Rectal smooth muscle tissue (tissue), 1 donor: Measurements from ENCODE around the gene ADRA1B.

ENCODE experiments used
- H3K27ac ChIP-seq: one replicate; pipeline ENCODE4 v1.7.0; 2013; ENCODE audit warnings: low read depth, low read length, inconsistent platforms
- H3K27me3 ChIP-seq: one replicate; pipeline ENCODE4 v1.7.0; 2013; ENCODE audit warnings: low read length; ENCODE audit not compliant: control insufficient read depth, insufficient read depth
- H3K36me3 ChIP-seq: one replicate; pipeline ENCODE4 v1.7.0; 2013; ENCODE audit warnings: low read length; ENCODE audit not compliant: control insufficient read depth, insufficient read depth
- H3K4me1 ChIP-seq: one replicate; pipeline ENCODE4 v1.7.0; 2013; ENCODE audit warnings: low read length; ENCODE audit not compliant: control insufficient read depth, insufficient read depth
- H3K4me3 ChIP-seq: one replicate; pipeline ENCODE4 v1.7.0; 2013; ENCODE audit warnings: low read length
- H3K9ac ChIP-seq: one replicate; pipeline ENCODE4 v1.7.0; 2013; ENCODE audit warnings: low read length

The ADRA1B gene

DNA sequence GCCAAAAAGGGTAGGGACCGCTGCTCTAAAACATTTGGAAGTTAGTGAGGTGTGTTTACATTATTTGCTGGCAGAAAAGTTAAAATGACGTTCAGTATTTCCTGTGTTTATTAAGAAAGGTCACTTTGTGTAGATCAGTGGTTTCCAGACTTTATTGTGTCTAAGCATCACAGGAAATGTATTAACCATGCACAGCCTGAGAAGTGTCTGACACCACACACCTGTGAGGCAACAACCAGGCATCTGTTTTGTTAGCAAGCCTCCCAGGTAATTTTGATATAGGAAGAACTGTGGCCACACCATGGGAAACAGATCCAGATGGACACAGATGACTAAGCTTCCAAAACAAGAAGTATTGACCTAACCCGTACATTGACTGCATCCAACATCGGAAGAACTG lies 104.7 kb downstream of the ADRA1B start:
- H3K9ac ChIP-seq: no peak overlapping the region
- no peaks in the 10 kb centered on the region for H3K4me1 ChIP-seq
- H3K27ac ChIP-seq: no peak overlapping the region
- H3K4me3 ChIP-seq: no peak overlapping the region
- no peaks in the 10 kb centered on the region for H3K27me3 ChIP-seq
- peaks cover 7% of the 10 kb centered on the region for H3K36me3 ChIP-seq

DNA sequence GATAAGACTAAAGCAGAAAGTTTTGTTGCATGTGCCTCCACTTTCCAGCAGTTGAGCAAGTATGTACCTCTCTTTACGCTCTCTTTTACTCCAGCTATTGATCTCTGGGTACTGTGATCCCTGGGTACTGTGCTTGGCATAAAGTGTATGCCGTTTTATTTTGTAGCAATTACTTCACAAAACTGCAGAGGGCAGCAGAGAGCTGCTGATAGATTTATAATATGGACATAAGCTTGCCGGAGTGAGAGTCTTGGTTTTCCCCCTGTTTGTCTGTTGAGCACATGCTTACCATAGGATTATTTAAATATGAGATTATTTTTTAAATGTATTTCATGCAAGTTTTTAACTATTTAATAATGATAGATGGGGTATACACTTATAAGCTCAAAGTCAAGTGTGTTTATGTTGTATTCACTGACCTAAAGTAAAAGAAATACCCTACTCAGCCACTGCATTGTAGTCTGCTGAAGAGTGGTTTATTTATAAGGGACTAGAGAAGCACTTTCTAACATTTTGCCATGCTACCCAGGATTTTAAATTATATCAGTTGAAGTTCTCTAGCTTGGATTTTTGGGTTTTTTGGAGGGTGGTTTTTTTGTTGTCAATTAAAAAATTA lies 105.7 kb downstream of the ADRA1B start:
- H3K4me3 ChIP-seq: no peak overlapping the region
- no peak overlapping the region for H3K27ac ChIP-seq
- no peaks in the 10 kb centered on the region for H3K27me3 ChIP-seq
- H3K4me1 ChIP-seq: no peaks in the 10 kb centered on the region
- no peak overlapping the region for H3K9ac ChIP-seq
- H3K36me3 ChIP-seq: peaks cover 7% of the 10 kb centered on the region
